ENCODE data around the gene ROBO2. TPM values are rescaled to one million over a fixed set of nuclear protein-coding genes. Genes with fewer than 3 reads are reported as not detected.

ROBO2 gene
- polyA plus RNA-seq, 1 donor from 2014 or later = 55.5 TPM

- Histone ChIP-seq H3K4me2 (ENCODE audit: low read length) (no peak overlapping the region), H2AFZ (ENCODE audit: low read depth, low read length) (no peak overlapping the region), H3K79me2 (replicated peaks; ENCODE audit: insufficient read depth, low read length) (peaks cover 7% of the 10 kb centered on the region), H3K27ac (ENCODE audit: low read length) (no peak overlapping the region), H3K4me3 (ENCODE audit: low read length) (no peak overlapping the region), H3K27me3 (ENCODE audit: insufficient read depth, low read depth, low read length) (no peaks in the 10 kb centered on the region), H4K20me1 (ENCODE audit: insufficient read depth) (no peaks in the 10 kb centered on the region), H3F3A (ENCODE audit: insufficient read depth, low read length, poor library complexity, severe bottlenecking) (no peaks in the 10 kb centered on the region), H3K9me2 (ENCODE audit: insufficient read depth, low read length) (no peaks in the 10 kb centered on the region), H3K9me3 (ENCODE audit: low read length) (no peaks in the 10 kb centered on the region), H3K9ac (ENCODE audit: low read length) (no peak overlapping the region), H3K36me3 (ENCODE audit: insufficient read depth, low read length) (no peaks in the 10 kb centered on the region)
- TF ChIP-seq MXI1 (conservative IDR thresholded peaks at IDR 0.05; ENCODE audit: poor library complexity, severe bottlenecking) (no peak), EZH2 (IDR thresholded peaks at IDR 0.05; ENCODE audit: borderline replicate concordance, insufficient read depth, low read length, poor library complexity, severe bottlenecking) (no peak), EP300 (conservative IDR thresholded peaks at IDR 0.05; ENCODE audit: poor library complexity, severe bottlenecking) (no peak), SMC3 (conservative IDR thresholded peaks at IDR 0.05; ENCODE audit: poor library complexity) (no peak), CTCF (IDR thresholded peaks at IDR 0.05; ENCODE audit: poor library complexity, severe bottlenecking) (no peak), REST (IDR thresholded peaks at IDR 0.05; ENCODE audit: borderline replicate concordance) (no peak), POLR2AphosphoS5 (IDR thresholded peaks at IDR 0.05) (no peak), RAD21 (conservative IDR thresholded peaks at IDR 0.05) (no peak)
Measured at GRCh38 chr3:77078279-77078678, 38.4 kb downstream of the ROBO2 start.

- Histone ChIP-seq H3K4me2 (ENCODE audit: low read length) (no peak overlapping the region), H3K9me2 (ENCODE audit: insufficient read depth, low read length) (no peaks in the 10 kb centered on the region), H3K9me3 (ENCODE audit: low read length) (no peaks in the 10 kb centered on the region), H3K27me3 (ENCODE audit: insufficient read depth, low read depth, low read length) (no peaks in the 10 kb centered on the region), H3K9ac (ENCODE audit: low read length) (no peak overlapping the region), H3K4me3 (ENCODE audit: low read length) (no peak overlapping the region), H3K79me2 (replicated peaks; ENCODE audit: insufficient read depth, low read length) (no peaks in the 10 kb centered on the region), H3K36me3 (ENCODE audit: insufficient read depth, low read length) (no peaks in the 10 kb centered on the region), H2AFZ (ENCODE audit: low read depth, low read length) (no peak overlapping the region), H3F3A (ENCODE audit: insufficient read depth, low read length, poor library complexity, severe bottlenecking) (no peaks in the 10 kb centered on the region), H4K20me1 (ENCODE audit: insufficient read depth) (no peaks in the 10 kb centered on the region), H3K27ac (ENCODE audit: low read length) (no peak overlapping the region)
- TF ChIP-seq RAD21 (conservative IDR thresholded peaks at IDR 0.05) (no peak), MXI1 (conservative IDR thresholded peaks at IDR 0.05; ENCODE audit: poor library complexity, severe bottlenecking) (no peak), TAF1 (IDR thresholded peaks at IDR 0.05; ENCODE audit: low read depth) (no peak), SMC3 (conservative IDR thresholded peaks at IDR 0.05; ENCODE audit: poor library complexity) (no peak), EP300 (conservative IDR thresholded peaks at IDR 0.05; ENCODE audit: poor library complexity, severe bottlenecking) (no peak), POLR2AphosphoS5 (IDR thresholded peaks at IDR 0.05) (no peak), REST (IDR thresholded peaks at IDR 0.05; ENCODE audit: borderline replicate concordance) (no peak), EZH2 (IDR thresholded peaks at IDR 0.05; ENCODE audit: borderline replicate concordance, insufficient read depth, low read length, poor library complexity, severe bottlenecking) (no peak), CTCF (IDR thresholded peaks at IDR 0.05; ENCODE audit: poor library complexity, severe bottlenecking) (no peak)
Measured at GRCh38 chr3:77079988-77080610, 40.2 kb downstream of the ROBO2 start.
